Activated T-helper 1 cell treated with anti-CD3 and anti-CD28 coated beads, Interleukin-12 subunit alpha, Interleukin-12 subunit beta, Interleukin-2, Interleukin-4 antibody, amounts not matched to agents 30 ng/mL and 10 ng/mL and 1 ng/mL, durations not matched to agents 14 hours and 24 hours and 36 hours (primary cell): ENCODE results near the gene TPBGL. TPM values are rescaled to one million over a fixed set of nuclear protein-coding genes. Genes with fewer than 3 reads are reported as not detected.

Experiments
- DNase-seq: peaks from one replicate; pipeline ENCODE4 v3.0.0; 2021; ENCODE audit warnings: low spot score
- H3K27ac Mint-ChIP-seq: one replicate; pipeline ENCODE4 v1.8.0; 2021; ENCODE audit warnings: mild to moderate bottlenecking, mixed read lengths
- H3K27me3 Mint-ChIP-seq: one replicate; pipeline ENCODE4 v1.8.0; 2022; ENCODE audit warnings: mild to moderate bottlenecking, moderate library complexity, mixed read lengths; ENCODE audit not compliant: insufficient read depth
- H3K36me3 Mint-ChIP-seq: one replicate; pipeline ENCODE4 v1.8.0; 2021; ENCODE audit warnings: low read depth, mixed read lengths
- H3K4me1 Mint-ChIP-seq: one replicate; pipeline ENCODE4 v1.8.0; 2021; ENCODE audit warnings: low read depth, mixed read lengths
- H3K4me3 Mint-ChIP-seq: one replicate; pipeline ENCODE4 v1.8.0; 2021; ENCODE audit warnings: mild to moderate bottlenecking, moderate library complexity, mixed read lengths
- H3K9me3 Mint-ChIP-seq: one replicate; pipeline ENCODE4 v1.8.0; 2021; ENCODE audit warnings: mixed read lengths
- intact Hi-C: fragments of 100-400 bp; cut with micrococcal nuclease; formaldehyde crosslinking; loops from one replicate; pipeline ENCODE4 v1.15.1; 2024
- total RNA-seq: library from RNA; stranded (reverse); gene quantifications from 2 replicates; pipeline ENCODE4 v1.2.3, GENCODE V29; 2022

Gene TPBGL
- total RNA-seq, 1 donor from 2014 or later: 0.34 TPM

GRCh38 chr11:75262961-75263852, 22.6 kb downstream of the TPBGL start:
- Mint-ChIP-seq H3K9me3 (no peaks in the 10 kb centered on the region), H3K36me3 (peaks cover 2% of the 10 kb centered on the region), H3K27ac (no peak overlapping the region), H3K27me3 (no peaks in the 10 kb centered on the region), H3K4me3 (no peak overlapping the region), H3K4me1 (peaks cover 23% of the 10 kb centered on the region)
- no peak for DNase-seq
- intact Hi-C loops: no loop called here

DNA sequence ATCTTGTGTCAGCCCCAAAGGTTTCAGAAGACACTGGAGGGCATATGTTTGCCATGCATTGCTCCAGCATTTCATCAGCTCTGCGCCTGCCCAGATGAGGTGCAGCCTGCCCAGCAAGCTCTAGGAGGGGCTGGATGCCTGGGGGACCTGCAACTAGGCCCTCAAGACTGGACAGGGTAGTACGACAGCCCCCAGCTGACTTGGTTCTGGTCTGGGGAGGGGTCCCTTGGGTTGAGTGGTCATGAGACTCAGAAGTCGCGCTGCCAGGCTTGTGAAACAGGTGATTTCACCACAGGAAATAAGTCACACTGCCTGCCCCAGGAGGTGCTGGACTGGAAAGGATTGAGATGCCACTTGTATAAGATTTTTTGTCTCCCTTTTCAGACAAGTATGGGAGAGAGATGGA, 23.4 kb downstream of the TPBGL start:
- intact Hi-C loops: no loop called here
- H3K27me3 Mint-ChIP-seq: no peaks in the 10 kb centered on the region

GRCh38 chr11:75264356-75264755, 23.8 kb downstream of the TPBGL start:
- intact Hi-C loops: no loop called here
- Mint-ChIP-seq H3K9me3 (no peaks in the 10 kb centered on the region), H3K4me1 (peaks cover 23% of the 10 kb centered on the region), H3K27ac (no peak overlapping the region), H3K36me3 (peaks cover 2% of the 10 kb centered on the region), H3K4me3 (no peak overlapping the region), H3K27me3 (no peaks in the 10 kb centered on the region)
- DNase-seq: no peak

More for the DNA sequence above, 23.4 kb downstream of the TPBGL start:
- no peak for DNase-seq
- Mint-ChIP-seq H3K4me1 (peaks cover 23% of the 10 kb centered on the region), H3K9me3 (no peaks in the 10 kb centered on the region), H3K4me3 (no peak overlapping the region), H3K27ac (no peak overlapping the region), H3K36me3 (peaks cover 2% of the 10 kb centered on the region)

- DNase-seq: no peak
- Mint-ChIP-seq H3K9me3 (no peaks in the 10 kb centered on the region), H3K27ac (no peak overlapping the region), H3K27me3 (no peaks in the 10 kb centered on the region), H3K4me1 (peaks cover 23% of the 10 kb centered on the region), H3K36me3 (peaks cover 2% of the 10 kb centered on the region), H3K4me3 (no peak overlapping the region)
- intact Hi-C loops: no loop called here
These were observed 24.4 kb downstream of the TPBGL start for GRCh38 chr11:75264971-75265370.

GRCh38 chr11:75265851-75266531, 25.4 kb downstream of the TPBGL start:
- Mint-ChIP-seq H3K27ac (no peak overlapping the region), H3K4me1 (peaks cover 23% of the 10 kb centered on the region), H3K4me3 (no peak overlapping the region), H3K27me3 (no peaks in the 10 kb centered on the region), H3K36me3 (peaks cover 2% of the 10 kb centered on the region), H3K9me3 (no peaks in the 10 kb centered on the region)
- no peak for DNase-seq
- intact Hi-C loops: no loop called here

- intact Hi-C loops: no loop called here
- H3K4me3 Mint-ChIP-seq: no peak overlapping the region
- peaks cover 6% of the 10 kb centered on the region for H3K36me3 Mint-ChIP-seq
- H3K27me3 Mint-ChIP-seq: no peaks in the 10 kb centered on the region
- DNase-seq: no peak
- no peak overlapping the region for H3K27ac Mint-ChIP-seq
- no peaks in the 10 kb centered on the region for H3K9me3 Mint-ChIP-seq
- H3K4me1 Mint-ChIP-seq: peaks cover 16% of the 10 kb centered on the region
These were observed 26.8 kb downstream of the TPBGL start for GRCh38 chr11:75267171-75267970.

GRCh38 chr11:75268626-75269366, 28.2 kb downstream of the TPBGL start:
- no peak overlapping the region for H3K4me3 Mint-ChIP-seq
- DNase-seq: no peak
- no peaks in the 10 kb centered on the region for H3K27me3 Mint-ChIP-seq
- peaks cover 12% of the 10 kb centered on the region for H3K4me1 Mint-ChIP-seq
- no peak overlapping the region for H3K27ac Mint-ChIP-seq
- no peaks in the 10 kb centered on the region for H3K9me3 Mint-ChIP-seq
- intact Hi-C loops: no loop called here
- H3K36me3 Mint-ChIP-seq: peaks cover 9% of the 10 kb centered on the region

- H3K36me3 Mint-ChIP-seq: peaks cover 9% of the 10 kb centered on the region
These were observed 28.7 kb downstream of the TPBGL start for GRCh38 chr11:75269367-75269660.

GRCh38 chr11:75269896-75270295, 29.3 kb downstream of the TPBGL start:
- intact Hi-C loops: no loop called here
- Mint-ChIP-seq H3K27ac (no peak overlapping the region), H3K36me3 (peaks cover 9% of the 10 kb centered on the region), H3K4me1 (peaks cover 1% of the 10 kb centered on the region), H3K27me3 (no peaks in the 10 kb centered on the region), H3K4me3 (no peak overlapping the region), H3K9me3 (no peaks in the 10 kb centered on the region)
- no peak for DNase-seq

More at GRCh38 chr11:75269367-75269660, 28.7 kb downstream of the TPBGL start:
- H3K27me3 Mint-ChIP-seq: no peaks in the 10 kb centered on the region
- intact Hi-C loops: no loop called here
- peaks cover 7% of the 10 kb centered on the region for H3K4me1 Mint-ChIP-seq
- no peak for DNase-seq
- no peak overlapping the region for H3K4me3 Mint-ChIP-seq
- H3K27ac Mint-ChIP-seq: no peak overlapping the region
- no peaks in the 10 kb centered on the region for H3K9me3 Mint-ChIP-seq

GRCh38 chr11:75270896-75271418, 30.4 kb downstream of the TPBGL start:
- no peaks in the 10 kb centered on the region for H3K9me3 Mint-ChIP-seq
- H3K27me3 Mint-ChIP-seq: no peaks in the 10 kb centered on the region
- intact Hi-C loops: no loop called here
- no peak overlapping the region for H3K4me3 Mint-ChIP-seq
- no peak overlapping the region for H3K27ac Mint-ChIP-seq
- no peak for DNase-seq
- H3K4me1 Mint-ChIP-seq: peaks cover 9% of the 10 kb centered on the region
- peaks cover 14% of the 10 kb centered on the region for H3K36me3 Mint-ChIP-seq

GRCh38 chr11:75271730-75272129, 31.2 kb downstream of the TPBGL start:
- H3K4me3 Mint-ChIP-seq: no peak overlapping the region
- DNase-seq: no peak
- H3K27me3 Mint-ChIP-seq: no peaks in the 10 kb centered on the region
- intact Hi-C loops: no loop called here
- H3K9me3 Mint-ChIP-seq: no peaks in the 10 kb centered on the region
- H3K27ac Mint-ChIP-seq: no peak overlapping the region
- H3K4me1 Mint-ChIP-seq: peaks cover 17% of the 10 kb centered on the region
- H3K36me3 Mint-ChIP-seq: peaks cover 14% of the 10 kb centered on the region

DNA sequence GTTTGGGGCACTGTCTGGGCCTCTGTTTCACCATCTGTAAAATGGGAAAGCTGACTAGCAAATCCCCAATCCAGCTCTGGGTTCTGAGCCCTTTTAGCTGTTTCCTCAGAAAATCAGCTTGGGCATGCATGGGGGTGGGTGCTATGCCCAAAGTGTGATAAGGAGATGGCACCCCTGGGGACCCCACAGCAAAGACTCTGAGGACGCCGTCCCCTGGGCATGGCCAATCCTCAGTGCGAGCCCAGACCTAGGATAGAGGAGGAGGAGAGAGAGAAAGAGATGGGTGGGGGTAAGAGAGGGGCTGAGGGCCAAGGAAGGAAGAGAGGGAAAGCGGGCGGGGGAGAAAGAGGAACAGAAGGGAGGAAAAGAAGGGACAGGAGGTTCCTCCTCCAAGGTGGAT, 31.8 kb downstream of the TPBGL start:
- intact Hi-C loops: no loop called here
- no peak for DNase-seq
- H3K27me3 Mint-ChIP-seq: no peaks in the 10 kb centered on the region
- peaks cover 15% of the 10 kb centered on the region for H3K36me3 Mint-ChIP-seq
- H3K4me1 Mint-ChIP-seq: peaks cover 24% of the 10 kb centered on the region
- no peak overlapping the region for H3K27ac Mint-ChIP-seq
- no peaks in the 10 kb centered on the region for H3K9me3 Mint-ChIP-seq
- no peak overlapping the region for H3K4me3 Mint-ChIP-seq
